A549 treated with RU486 at 1 μM for 4 hours (cell line): ENCODE data around the gene FGF21. TPM values are rescaled to one million over a fixed set of nuclear protein-coding genes. Genes with fewer than 3 reads are reported as not detected.

Experiments used
- total RNA-seq: library from RNA; stranded (reverse); fragments of 200-300 nt; extraction: Qiagen RNA extraction; gene quantifications from 5 replicates; pipeline ENCODE4 v1.2.3, GENCODE V29; 2022; ENCODE audit warnings: low read depth

Gene FGF21, protein sequence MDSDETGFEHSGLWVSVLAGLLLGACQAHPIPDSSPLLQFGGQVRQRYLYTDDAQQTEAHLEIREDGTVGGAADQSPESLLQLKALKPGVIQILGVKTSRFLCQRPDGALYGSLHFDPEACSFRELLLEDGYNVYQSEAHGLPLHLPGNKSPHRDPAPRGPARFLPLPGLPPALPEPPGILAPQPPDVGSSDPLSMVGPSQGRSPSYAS
- total RNA-seq: not detected in 5 replicates

DNA sequence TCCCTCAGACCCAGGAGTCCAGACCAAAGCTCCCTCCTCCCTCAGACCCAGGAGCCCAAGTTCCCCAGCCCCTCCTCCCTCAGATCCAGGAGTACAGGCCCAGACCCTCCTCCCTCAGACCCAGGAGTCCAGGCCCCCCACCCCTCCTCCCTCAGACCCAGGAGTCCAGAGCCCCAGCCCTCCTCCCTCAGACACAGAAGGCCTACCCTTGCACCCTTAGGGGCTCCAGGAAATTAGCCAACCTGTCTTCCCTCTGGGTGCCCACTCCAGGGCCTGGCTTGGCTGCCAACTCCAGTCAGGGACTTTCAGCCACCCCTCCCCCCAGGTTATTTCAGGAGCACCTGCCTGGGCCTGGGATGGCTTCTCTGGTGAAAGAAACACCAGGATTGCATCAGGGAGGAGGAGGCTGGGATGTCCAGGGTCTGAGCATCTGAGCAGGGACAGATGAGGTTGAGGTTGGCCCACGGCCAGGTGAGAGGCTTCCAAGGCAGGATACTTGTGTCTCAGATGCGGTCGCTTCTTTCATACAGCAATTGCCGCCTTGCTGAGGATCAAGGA, at the start of gene FGF21:
FGF21 (plus strand) TSS at position 441 of the 558 bp plus-strand sequence. CDS start 713 bp downstream, outside the sequence.

DNA sequence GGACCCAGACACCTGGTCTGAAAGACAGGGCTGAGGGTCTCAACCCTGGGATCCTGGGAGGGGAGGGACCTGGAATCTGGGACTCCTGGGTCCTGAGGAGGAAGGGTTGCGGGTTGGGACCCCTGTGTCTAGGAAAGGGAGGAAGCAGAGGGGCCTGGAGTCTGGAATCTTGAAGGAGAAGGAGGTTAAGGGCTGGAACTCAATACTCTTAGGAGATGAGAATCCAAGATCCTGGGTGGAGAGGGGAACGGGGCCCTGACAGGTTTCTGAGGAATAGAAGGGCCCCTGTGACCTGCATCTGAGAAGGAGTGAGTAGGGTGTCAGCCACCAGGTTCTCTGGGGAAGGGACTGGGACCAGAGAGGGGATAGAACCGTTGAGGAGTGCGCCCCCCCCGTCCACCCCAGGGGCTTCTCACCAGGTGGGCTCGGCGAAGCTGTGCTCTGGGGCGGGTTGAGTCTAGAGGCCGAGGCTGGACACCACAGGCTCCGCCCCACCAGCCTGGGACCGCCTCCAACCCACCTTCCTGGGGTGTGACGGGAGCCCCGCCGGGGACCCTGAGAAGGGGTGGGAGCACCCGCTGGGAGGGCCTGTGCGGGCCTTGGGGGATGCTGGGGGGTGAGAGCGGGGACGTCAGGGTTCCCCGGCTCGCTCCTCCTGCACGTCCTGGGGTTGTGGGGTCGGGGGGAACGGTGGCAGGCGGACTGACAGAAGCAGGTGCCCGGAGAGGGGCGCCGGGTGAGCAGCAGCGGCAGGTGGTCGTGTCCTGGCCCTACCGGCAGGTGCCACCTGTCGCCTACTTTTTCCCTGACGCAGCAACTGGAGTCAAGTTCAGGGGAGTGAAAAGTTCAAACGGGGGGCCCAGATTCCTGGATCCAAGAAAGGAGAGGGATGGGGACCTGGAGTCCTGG, 35.8 kb upstream of the FGF21 start, which contains the start of gene MAMSTR:
MAMSTR (minus strand) TSS at position 463 of the 909 bp plus-strand sequence. CDS start 694 bp downstream, outside the sequence.

DNA sequence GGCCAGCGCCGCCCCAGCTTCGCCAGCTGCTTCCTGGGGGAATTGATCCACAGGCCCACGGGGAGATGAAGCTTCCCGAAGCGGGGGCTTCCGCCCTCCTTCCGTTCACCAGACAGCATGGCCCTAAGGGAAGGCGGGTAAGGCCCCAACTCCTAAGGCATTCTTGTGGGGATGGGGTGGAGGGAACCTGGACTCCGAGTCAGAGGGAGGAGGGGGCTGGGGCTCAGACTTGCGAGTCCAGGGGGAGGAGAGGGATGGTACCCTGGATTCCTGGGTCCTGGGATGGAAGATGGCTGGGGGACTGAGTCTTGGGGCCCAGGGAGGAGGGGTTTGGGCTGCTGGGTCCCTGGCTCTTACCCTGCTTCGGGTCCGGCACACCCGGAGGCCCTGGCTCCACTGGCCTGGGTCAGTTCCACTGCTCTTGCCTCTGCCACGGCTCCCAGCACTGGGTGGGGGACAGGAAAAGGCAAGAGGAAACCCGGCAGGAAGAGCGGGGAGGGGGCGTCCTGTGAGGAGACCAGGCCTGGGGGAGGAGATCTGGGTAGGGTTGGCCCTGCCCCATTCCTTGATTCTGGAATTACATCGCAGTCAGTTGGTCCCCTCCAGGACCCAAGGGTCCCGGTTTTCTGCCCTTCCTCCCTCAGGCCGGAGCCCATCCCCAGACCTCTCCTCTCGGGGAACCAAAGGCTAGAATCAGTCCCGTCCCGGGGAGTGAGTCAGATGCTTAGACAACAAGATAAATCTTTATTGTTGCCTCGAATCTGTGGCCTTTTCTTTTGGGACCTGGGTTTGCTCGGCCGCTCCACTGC, 15.0 kb upstream of the FGF21 start, which contains the start of gene RASIP1:
RASIP1 (minus strand) TSS at position 447 of the 809 bp plus-strand sequence; CDS start at position 119, 328 bp downstream.

DNA sequence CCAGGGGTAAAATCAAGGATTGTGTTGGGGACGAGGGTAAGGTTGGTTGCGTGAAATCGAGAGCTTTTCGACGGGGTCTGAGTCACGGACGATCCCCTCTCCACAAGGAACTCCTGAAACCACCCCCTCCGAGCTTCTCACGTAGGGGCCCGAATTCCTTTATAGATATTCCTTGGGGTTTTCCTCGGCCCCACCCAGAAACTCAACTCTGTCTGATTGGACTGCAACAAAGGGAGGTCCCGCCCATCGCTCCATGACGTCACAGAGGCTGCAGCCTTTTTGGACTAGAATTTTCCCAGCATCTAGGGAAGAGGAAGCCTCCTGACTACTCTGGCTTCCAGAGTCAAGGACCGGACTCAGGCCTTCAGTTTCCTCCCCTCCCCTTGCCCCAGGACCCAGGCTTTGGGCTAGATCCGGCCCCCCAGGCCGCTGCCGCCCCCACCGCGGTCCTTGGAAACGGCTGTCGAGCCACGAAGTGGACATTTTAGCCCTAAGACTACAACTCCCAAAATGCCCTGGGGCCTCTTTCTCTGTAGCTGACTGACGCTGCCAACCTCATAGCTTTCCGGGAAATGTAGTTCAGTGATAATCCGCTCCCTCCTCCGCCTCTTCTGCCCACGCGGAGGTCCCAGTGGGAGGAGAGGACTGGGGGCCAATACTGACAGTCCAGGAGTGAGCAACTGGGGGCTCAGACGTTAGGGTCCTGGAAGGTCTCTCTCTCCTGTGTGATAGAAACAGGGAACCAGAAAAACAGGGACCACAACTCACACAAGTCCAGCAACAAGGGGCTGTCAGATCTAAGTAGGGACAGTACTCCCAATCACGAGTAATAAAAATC, 8.4 kb upstream of the FGF21 start, which contains the start of gene IZUMO1:
IZUMO1 (minus strand) TSS at position 172 of the 838 bp plus-strand sequence. CDS start 1,050 bp downstream, outside the sequence.

DNA sequence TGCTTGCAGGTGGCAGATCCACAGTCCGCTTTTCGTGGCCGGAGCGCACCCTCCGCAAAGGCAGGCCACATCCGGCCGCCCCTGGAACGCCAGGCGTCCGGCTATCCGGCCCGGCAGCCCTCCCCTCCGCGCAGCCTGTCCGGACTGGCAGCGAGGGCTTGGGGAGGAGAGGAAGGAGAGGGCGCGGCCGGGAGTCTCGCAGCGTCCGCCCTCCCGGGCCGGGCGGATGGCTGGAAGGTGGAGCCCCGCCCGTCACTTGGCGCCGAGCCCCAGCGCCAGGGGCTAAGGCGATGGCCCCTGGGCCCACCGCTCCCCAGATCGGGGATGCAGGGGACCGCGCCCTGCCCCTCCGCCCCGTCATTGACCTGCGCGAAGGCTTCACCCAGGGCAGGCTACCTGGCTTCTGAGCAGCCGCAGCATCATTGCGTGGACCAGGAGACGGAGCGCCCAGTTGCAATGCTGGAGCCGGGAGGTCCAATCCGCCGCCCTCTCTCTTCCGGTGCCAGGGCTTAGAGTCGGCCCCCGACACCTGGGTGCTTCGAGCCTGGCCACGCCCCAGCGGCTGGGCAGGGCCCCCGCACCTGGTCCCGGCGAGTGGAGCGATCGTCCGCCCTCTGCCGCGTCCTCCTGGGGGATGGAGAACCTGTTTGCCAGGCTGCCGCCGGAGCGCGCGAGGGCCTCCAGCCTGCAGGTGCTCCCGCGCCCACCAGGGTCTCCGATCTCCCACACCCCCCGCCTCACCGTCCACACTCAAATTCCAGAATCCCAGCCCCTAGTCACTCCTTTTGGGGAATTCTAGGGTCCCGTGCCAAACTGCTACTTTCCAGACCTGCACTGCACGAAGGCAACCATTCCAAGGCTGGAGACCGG, 2.6 kb upstream of the FGF21 start, which contains the start of gene FUT1:
FUT1 (minus strand) TSS at position 146 of the 870 bp plus-strand sequence. CDS start 1,360 bp downstream, outside the sequence.

Other genes starting within 250 kb of the FGF21 start
- gene LMTK3, start 243.7 kb upstream of the FGF21 start, total RNA-seq: 2.1 to 4.7 TPM (median 4.2 TPM) in 5 replicates
- gene SULT2B1, start 203.4 kb upstream of the FGF21 start, total RNA-seq: 14.1 to 20.7 TPM (median 15.9 TPM) in 5 replicates
- gene SPACA4, start 148.8 kb upstream of the FGF21 start, total RNA-seq: not detected in 5 replicates
- gene FAM83E, start 140.4 kb upstream of the FGF21 start, total RNA-seq: 0.17 to 0.27 TPM (median 0.24 TPM) in 4 of 5 replicates, not detected in the other
- gene RPL18, start 136.3 kb upstream of the FGF21 start, total RNA-seq: 3,160 to 3,604 TPM (median 3,243 TPM) in 5 replicates
- 9.4 to 16.7 TPM (median 15.5 TPM) in 5 replicates for gene SPHK2, start 136.0 kb upstream of the FGF21 start, total RNA-seq
- 2.0 to 3.3 TPM (median 2.7 TPM) in 5 replicates for gene DBP, start 118.1 kb upstream of the FGF21 start, total RNA-seq
- 9.7 to 13.2 TPM (median 10.6 TPM) in 5 replicates for gene CA11, start 109.3 kb upstream of the FGF21 start, total RNA-seq
- 0.19 to 0.30 TPM (median 0.23 TPM) in 5 replicates for gene NTN5, start 82.5 kb upstream of the FGF21 start, total RNA-seq
- not detected in 5 replicates for gene FUT2, start 59.6 kb upstream of the FGF21 start, total RNA-seq
- 0.26 to 0.72 TPM (median 0.41 TPM) in 5 replicates for gene MAMSTR, start 35.8 kb upstream of the FGF21 start, total RNA-seq
- gene RASIP1, start 14.9 kb upstream of the FGF21 start, total RNA-seq: 0.29 to 0.75 TPM (median 0.46 TPM) in 5 replicates
- not detected in 5 replicates for gene IZUMO1, start 8.6 kb upstream of the FGF21 start, total RNA-seq
- gene FUT1, start 2.9 kb upstream of the FGF21 start, total RNA-seq: 0.06 to 0.13 TPM (median 0.07 TPM) in 5 replicates
- gene BCAT2, start 55.5 kb downstream of the FGF21 start, total RNA-seq: 47.2 to 60.5 TPM (median 56.7 TPM) in 5 replicates
- gene HSD17B14, start 81.0 kb downstream of the FGF21 start, total RNA-seq: 13.4 to 17.0 TPM (median 14.8 TPM) in 5 replicates
- 1.5 to 3.0 TPM (median 2.4 TPM) in 5 replicates for gene PLEKHA4, start 113.1 kb downstream of the FGF21 start, total RNA-seq
- 98.8 to 159 TPM (median 116 TPM) in 5 replicates for gene PPP1R15A, start 116.9 kb downstream of the FGF21 start, total RNA-seq
- not detected in 5 replicates for gene TULP2, start 143.2 kb downstream of the FGF21 start, total RNA-seq
- gene NUCB1, start 144.8 kb downstream of the FGF21 start, total RNA-seq: 180 to 229 TPM (median 200 TPM) in 5 replicates
- 1.1 to 2.1 TPM (median 1.5 TPM) in 5 replicates for gene DHDH, start 178.2 kb downstream of the FGF21 start, total RNA-seq
- 272 to 404 TPM (median 350 TPM) in 5 replicates for gene BAX, start 199.4 kb downstream of the FGF21 start, total RNA-seq
- gene FTL, start 209.8 kb downstream of the FGF21 start, total RNA-seq: 18,656 to 25,483 TPM (median 19,849 TPM) in 5 replicates
- gene GYS1, start 237.8 kb downstream of the FGF21 start, total RNA-seq: 16.4 to 21.4 TPM (median 17.5 TPM) in 5 replicates
- 230 to 241 TPM (median 232 TPM) in 5 replicates for gene RUVBL2, start 238.4 kb downstream of the FGF21 start, total RNA-seq